HG03378 (cell line): ENCODE measurements around the gene HEBP2.
A peak's percentile ranks its signal among the peaks of the same experiment; 100 is the strongest.
"Not testable (repeated sequence)": the region's sequence is repeated elsewhere in the genome, so short reads cannot be mapped to it uniquely, and the experiment has no call there.

Experiments
- ATAC-seq: cut with Tn5 transposase; IDR thresholded peaks from one replicate; pipeline ENCODE4 v1.9.1; 2021; ENCODE audit warnings: mild to moderate bottlenecking, moderate library complexity; ENCODE audit not compliant: unreplicated experiment

Gene HEBP2, protein sequence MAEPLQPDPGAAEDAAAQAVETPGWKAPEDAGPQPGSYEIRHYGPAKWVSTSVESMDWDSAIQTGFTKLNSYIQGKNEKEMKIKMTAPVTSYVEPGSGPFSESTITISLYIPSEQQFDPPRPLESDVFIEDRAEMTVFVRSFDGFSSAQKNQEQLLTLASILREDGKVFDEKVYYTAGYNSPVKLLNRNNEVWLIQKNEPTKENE

DNA sequence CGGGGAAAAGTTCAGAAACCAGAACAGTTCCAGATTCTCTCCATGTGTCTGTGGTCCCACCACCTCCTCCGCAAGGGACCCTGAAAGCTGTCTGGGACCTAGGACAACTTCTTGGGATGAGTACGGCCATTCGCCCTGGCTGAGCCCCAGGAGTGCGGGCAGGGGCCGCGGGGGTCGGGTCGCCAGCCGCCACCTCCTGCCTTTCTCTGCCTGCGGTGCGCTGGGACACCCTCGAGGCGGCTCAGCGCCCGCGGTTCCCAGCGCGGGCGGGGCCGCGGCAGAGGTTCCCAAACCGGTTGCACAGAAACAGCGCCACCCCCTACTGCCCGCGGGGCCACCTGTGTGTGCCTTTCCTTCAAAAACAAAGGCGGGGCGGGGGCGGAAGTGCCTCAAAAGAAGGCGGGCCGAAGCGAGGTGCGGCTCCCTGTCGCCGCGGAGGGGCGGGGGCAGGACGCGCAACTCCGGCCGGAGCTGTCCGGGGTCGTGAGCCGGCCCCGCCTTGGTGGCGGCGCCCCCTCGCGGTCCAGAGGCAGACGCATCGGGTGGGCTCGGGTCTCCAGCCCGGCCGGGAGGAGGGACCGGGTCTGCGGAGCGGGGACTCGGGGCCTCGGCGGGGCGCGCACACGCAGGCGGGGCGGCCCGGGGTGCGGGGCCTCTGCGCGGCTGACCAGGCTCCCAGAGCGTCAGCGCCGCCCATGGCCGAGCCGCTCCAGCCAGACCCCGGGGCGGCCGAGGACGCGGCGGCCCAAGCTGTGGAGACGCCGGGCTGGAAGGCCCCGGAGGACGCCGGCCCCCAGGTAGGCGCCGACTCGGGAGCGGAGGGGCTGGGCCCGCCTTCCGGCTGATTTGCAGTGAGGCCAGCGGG lies at the start of gene HEBP2:
Gene HEBP2, plus strand, starts transcription at position 423 of the 865 bp plus-strand sequence. Its CDS starts 273 bp downstream, at position 696.
- ATAC-seq, result peak; percentile 73

DNA sequence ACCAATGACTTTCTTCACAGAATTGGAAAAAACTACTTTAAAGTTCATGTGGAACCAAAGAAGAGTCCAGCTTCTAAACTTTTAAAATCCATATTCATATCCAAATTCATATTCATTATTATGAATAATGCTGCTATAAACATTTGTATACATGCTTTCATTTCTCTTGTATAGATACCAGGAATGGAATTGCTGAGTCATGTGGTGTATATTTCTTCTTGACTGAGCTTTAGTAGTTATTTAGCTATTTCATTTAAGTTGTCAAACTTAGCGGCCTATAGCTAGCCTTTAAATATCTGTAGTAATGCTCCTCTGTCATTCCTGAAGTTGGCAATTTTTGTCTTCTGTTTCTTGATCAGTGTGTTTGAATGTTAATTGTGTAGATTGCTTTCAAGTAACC lies 46.1 kb upstream of the HEBP2 start:
- ATAC-seq, result no peak

DNA sequence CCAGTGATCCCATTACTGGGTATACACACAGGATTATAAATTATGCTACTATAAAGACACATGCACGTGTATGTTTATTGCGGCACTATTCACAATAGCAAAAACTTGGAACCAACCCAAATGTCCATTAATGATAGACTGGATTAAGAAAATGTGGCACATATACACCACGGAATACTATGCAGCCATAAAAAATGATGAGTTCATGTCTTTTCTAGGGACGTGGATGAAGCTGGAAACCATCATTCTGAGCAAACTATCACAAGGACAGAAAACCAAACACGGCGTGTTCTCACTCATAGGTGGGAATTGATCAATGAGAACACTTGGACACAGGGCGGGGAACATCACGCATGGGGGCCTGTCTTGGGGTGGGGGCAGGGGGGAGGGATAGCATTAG lies 35.3 kb upstream of the HEBP2 start:
- ATAC-seq, result not testable (repeated sequence)

DNA sequence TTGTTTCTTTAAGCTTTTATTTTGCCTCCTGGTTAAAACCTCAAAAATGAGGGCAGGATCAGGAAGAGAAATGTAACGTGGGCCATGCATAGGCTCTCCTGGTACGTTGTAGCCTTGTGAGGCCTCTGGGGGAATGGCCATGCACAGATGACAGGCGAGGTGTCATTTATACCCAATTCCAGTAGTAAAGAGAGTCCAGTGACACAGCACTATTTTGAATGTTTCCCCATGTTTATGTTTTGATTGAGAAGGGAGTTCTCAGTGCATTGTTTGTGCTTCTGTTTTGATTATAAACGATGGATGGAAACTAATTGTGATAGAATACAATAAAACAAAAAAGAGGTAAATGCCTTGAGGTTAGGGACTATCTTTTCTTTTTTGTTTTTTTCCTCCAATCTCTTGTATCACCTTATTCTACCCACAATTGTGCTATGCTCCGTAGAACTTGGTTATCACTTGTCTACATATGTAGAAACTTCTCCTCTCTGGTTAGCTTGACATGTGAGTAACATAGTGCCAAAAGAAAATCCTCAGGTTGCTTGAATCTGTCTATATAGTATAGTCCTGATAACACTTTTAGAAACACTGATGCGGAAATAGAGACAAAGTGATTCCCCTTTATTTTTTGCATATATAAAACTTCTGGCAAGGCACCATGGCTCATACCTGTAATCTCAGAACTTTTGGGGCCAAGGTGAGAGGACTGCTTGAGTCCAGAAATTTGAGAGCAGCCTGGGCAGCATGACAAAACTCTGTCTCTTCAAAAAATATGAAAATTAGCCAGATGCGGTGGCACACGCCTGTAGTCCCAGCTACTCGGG lies 33.2 kb upstream of the HEBP2 start:
- ATAC-seq, result no peak

DNA sequence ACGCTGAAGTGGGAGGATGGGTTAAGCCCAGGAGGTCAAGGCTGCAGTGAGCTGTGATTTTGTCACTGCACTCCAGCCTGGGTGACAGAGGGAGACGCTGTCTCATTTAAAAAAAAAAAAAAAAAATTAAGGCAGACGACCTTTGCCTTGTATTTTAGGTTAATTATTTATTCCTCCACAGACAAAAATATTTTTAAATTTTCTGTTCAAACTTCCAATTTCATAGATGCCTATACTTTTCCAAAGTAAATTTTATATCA lies 32.6 kb upstream of the HEBP2 start:
- no peak for ATAC-seq

DNA sequence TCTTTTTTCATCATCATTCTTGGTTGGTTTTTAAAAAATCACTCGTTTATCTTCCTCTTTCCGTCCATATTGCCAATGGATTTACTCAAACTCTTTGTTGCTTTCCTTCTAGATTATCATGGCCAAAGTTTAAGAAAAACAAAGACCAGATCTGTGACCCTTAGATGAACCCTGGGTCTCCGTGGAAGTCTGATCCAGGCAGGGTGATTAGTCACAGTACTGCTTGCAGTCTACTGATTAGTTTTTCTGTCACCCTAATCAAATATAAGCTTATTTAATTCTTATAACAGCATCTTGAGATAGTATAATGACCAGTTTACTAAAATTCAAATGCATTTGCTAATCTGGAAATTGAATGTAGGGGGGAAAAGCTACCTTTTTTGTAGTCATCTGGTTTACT lies 32.3 kb upstream of the HEBP2 start:
- ATAC-seq, result no peak

DNA sequence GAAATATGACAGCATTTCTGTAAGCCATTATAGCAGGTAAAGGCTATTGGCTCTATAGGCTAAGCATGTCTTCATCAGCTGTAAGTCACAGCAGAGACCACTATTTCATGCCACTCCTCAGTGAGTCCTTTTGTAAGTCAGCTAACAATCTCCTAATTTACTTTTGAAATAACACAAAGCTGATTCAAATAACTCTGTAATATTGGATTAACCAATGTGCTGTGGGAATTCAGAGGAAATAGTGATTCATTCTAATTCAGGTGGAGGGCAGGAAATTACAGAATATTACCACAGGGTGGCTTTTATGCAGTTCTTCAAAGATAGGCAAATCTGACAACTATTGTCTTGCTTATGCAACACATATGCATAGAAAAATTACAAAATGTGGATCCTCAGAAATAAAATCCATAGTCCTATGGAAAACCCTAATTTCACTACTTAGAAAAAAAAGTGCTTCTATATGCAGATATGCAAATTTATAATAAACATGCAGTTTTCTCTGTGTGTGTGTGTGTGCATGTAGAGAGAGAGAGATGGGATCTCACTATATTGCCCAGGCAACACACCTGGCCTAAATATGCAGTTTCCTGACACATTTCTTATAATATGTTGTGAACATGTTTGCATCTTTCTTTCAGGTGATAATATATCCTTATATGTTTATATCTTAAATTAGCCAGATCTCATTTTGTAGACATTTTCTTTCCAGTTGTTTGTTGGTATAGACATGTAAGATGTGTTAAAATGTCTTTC lies 31.1 kb upstream of the HEBP2 start:
- ATAC-seq, result no peak

DNA sequence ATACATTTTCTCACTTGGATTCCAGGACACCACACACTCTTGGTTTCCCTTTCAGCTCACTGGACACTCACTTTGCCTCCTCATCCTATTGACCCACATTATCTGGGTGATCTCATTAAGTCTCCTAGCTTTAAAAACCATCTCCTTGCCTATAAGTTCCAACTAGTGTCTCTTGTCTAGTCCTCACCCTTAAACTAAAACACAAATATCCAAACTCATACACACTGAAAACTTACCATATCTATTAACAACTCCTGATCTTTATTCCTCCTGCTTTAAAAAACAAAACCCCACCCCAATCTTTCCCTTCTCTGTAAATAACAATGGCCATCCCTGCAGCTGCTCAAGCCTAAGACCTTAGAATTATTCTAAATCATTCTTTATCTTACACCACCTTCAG lies 29.8 kb upstream of the HEBP2 start:
- ATAC-seq, result no peak

DNA sequence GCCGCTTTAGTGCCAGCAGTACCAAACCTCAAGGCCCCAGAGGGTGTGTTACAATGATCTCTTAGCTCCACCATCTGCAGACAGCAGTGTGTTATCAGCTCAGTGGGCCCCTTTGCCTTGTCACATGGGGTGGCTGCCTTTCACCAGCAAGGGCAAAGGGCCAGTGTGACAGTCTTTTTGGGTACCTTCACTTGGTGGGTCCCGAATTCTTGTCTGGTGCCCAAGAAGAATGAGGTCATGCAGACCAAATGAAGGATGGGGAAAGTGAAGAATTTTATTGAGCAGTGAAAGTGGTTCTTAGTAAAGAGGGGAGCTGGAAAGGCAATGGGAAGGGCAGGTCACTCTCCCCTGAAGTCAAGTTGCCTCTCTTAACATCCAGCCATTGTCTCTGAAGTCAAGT lies 29.2 kb upstream of the HEBP2 start:
- no peak for ATAC-seq

DNA sequence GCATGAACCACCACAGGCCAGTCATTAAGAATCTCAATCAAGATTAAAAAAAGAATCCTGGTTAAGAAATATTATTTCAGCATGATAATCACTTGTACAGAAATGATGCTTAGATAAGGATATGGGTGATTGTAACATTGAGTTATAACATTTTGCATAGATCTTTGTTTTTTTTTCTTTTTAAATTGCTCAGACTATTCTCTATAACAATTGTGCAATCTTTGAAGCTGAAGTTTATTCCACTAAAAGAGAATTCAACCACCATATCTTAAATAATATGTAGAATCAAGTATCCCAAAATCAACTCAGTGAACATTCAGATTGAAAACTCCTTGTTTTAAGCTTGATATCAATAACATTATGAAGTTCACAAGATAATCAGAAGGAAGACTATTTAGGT lies 27.0 kb upstream of the HEBP2 start:
- no peak for ATAC-seq

DNA sequence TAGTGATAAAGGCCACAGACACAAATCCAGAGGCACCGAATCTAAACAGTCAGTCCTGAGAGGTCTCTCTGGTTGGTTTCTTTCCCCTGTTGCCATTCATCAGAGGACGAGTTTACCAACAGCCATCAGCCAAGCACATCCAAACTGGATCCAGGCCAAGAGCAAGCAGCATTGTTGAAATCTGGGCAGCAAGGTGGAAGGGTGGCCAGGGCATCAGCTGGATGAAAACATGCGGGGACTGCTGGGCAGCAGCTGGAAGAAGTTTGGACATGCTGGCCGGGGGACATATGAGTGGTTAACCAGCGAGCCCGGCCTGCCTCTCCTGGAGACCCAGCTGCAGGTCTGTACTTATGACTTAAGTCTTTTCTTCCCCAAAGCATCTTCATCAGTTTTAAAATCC lies 26.2 kb upstream of the HEBP2 start, which contains the start of gene SMIM28:
Gene SMIM28, plus strand, starts transcription at position 62 of the 400 bp plus-strand sequence. Its CDS starts 168 bp downstream, at position 230.
- no peak for ATAC-seq

DNA sequence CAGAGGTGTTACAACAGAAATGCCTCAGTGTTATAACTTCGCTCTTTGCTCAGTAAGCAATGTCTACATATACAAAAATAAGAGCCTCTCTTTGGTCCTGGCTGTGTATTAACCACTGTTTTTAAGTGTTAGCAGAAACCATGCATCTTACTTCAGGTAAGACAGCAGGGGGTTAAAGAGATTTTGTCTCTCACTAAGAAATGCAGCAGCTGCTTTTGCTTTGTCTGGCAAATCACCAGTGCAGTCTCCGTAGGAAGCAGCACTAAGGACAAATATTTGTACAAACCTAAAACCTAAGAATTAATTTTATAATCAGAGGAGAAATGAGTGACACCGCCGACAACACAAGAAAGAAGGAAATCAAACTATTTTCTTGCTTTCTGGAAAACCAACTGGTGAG lies 25.6 kb upstream of the HEBP2 start:
- no peak for ATAC-seq

DNA sequence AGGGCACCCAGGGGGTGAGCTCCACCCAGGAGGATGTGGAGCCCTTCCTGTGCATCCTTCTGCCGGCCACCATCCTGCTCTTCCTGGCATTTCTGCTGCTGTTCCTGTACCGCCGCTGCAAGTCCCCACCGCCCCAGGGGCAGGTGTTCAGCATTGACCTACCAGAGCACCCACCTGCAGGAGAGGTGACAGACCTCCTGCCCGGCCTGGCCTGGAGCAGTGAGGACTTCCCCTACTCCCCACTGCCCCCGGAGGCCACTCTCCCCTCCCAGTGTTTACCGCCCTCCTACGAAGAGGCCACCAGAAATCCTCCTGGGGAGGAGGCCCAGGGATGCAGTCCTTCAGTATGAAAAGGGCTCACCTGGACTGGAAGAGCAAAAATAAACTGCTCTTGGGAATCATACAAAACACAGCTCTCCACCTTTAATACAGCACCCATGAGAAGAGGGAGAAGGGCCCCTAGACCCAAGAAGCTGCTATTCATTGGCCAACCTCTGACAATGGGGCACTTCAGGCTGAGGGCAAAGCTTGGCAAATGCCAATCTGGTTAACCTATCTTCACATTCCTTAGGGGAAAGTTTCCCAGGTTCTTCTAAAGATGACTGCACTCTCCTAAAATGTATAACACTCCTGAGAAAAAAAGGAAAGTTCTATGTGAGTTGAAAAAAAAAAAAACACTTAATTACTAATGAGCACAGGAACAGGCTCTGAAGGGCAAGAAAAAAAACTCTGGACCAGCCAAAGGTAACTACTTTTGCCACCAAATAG lies 21.3 kb upstream of the HEBP2 start:
- ATAC-seq, result no peak

DNA sequence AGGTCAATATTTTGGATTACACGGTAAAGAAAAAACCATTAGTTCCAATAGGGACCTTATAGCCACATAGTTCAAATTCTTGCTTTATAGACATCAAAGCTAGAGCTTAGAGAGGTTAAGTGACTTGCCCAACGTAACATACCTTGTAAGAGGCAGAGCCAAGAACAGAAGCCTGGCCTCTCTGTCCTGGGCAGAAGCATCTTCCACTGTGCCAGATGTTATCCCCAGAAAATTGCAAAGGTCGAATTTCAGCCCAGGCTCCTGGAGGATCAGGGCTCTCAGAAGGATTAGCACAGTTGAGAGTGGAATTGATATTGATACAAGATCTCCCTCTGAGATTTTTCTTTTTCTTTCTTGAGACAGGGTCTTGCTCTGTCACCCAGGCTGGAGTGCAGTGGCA lies 20.2 kb upstream of the HEBP2 start:
- no peak for ATAC-seq

DNA sequence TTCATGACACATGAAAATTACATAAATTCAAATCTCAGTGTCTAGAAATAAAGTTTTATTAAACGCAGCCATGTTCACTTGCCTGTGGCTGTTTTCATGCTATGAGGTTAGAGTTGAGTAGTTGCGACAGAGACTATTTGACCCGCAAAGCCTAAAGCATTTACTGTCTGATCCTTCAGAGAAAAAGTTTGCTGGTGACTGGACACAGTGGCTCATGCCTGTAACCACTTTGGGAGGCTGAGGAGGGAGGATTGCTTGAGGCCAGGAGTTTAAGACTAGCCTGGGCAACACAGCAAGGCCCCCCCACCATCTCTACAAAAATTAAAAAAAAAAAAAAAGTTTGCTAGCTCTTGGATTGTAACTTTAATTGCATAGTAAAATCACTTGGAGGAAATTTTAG lies 17.1 kb upstream of the HEBP2 start:
- no peak for ATAC-seq

DNA sequence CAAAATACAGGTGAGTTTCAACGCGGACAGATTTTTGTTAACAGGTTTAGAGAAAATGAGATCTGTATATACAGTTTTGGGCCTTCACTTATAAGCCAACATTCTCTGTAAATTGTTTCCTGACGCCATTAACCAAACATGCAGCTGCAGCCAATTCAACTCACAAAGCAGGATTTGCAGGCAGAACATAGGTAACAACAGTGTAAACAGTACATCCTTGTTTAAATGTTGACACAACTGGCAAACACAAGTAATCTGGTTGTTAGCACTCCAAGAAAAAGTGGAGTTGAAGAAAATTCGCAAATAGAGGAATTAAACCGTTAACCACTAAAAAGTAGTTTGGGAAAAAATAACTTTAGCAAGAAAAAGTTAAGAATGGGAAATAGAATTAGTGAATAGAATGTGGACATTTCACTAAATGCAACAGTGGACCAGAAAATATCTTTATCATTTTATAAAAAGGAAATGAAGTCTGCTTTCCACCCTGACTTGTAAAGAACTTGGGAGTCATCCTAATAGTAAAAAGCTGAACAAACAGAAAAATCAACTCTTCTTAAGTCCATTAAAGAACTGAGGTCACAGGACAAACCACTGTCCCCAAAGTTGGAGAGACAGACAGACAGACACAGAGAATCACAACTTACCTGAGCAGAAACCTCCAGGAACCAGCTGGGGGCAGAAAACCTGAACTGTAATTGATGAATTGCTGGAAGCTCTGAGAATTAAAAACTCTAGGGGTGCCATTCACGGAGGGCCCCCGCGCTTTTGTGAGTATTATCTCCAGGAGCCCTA lies 16.2 kb upstream of the HEBP2 start:
- ATAC-seq, result no peak

DNA sequence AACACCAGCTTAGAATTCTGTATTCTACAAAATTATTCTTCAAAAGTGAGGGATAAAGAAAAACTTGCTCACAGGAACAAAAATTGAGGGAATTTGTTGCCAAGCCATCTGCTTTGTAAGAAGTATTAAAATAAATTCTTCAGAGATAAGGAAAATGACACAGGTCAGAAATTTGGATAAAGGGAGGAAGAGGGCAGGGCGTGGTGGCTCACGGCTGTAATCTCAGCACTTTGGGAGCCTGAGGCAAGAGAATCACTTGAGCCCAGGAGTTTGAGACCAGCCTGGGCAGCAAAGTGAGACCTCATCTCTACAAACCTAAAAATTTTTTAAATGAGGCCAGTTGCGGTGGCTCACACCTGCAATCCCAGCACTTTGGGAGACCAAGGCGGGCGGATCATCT lies 14.5 kb upstream of the HEBP2 start:
- no peak for ATAC-seq

DNA sequence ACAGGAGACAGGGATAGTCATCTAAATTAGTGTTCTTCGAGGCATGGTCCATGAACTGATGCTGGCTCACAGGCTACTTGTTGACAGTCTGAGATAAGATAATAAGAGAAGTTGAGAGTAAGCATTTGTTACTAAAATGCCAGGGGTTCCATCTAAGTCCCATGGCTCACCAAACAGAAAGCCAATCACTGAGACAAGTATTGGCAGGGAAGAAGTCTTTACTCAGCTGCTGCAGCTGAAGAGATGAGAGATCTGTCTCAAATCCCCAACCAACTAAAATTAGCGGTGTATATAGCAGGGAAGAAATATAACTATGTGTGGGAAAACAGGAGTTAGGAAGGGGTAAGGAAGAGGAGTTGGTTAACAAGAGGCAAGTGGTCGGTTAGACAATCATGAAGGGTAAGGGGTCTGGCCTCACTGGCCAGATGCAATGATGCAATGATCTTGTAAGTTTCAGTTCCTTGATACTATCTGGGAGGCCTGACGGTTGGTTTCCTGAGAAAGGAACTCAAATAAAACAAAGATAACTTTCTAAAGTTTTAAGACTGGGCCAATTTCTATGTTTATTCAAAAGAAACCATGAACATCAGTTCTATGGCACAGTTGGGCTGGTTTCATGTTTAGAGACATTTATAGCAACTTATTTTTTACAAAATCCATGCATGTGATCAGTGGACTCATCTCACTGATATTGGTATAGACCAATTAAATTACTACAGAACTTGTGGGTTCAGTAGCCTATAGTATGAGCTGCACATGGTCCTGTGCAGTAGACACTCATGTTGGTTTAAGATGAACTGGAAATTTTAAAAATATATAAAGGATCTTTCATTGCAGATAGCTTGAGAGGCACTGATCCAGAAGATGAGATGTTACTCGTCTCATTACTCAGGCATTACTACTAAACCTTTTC lies 9.9 kb upstream of the HEBP2 start:
- ATAC-seq, result peak; percentile 59

DNA sequence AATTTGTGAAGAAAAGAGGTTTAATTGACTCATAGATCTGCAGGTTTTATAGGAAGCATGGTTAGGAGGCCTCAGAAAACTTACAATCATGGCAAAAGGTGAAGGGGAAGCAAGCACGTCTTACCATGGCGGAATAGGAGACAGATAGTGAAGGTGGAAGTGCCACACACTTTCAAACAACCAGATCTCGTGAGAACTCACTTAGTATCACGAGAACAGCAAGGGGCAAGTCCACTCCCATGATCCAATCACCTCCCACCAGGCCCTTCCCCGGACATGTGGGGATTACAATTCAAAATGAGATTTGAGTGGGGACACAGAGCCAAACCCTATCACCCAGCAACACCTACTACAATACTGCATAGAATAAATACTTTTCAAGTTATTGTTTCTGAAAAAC lies 7.3 kb upstream of the HEBP2 start:
- ATAC-seq, result no peak
